Gastroesophageal sphincter (tissue), 3 donors: ENCODE results near the gene PARD6G.

Experiments used
- EP300 ChIP-seq: sonication (generic); formaldehyde crosslinking; IDR thresholded peaks from one replicate; pipeline ENCODE4 v1.6.1; 2017; ENCODE audit warnings: antibody characterized with exemption, mild to moderate bottlenecking
- POLR2A ChIP-seq, 2 donors: fragments of 450-650 bp; IDR thresholded peaks; one replicate each; pipeline ENCODE4 v1.6.1; 2017; ENCODE audit warnings: antibody characterized with exemption in 2 of 2, mild to moderate bottlenecking in 2 of 2, moderate library complexity in 1 of 2
- TF ChIP-seq, protein P1 (sequence below), 4 experiments: fragments of 200-600 bp in 2 of 4; fragments of 450-650 bp in 2 of 4; sonication (generic) in 1 of 4; IDR thresholded peaks; one replicate each; pipeline ENCODE4 v1.5.1; 2017 to 2019; ENCODE audit warnings: antibody characterized with exemption in 4 of 4, mild to moderate bottlenecking in 2 of 4, moderate library complexity in 2 of 4

DNA sequence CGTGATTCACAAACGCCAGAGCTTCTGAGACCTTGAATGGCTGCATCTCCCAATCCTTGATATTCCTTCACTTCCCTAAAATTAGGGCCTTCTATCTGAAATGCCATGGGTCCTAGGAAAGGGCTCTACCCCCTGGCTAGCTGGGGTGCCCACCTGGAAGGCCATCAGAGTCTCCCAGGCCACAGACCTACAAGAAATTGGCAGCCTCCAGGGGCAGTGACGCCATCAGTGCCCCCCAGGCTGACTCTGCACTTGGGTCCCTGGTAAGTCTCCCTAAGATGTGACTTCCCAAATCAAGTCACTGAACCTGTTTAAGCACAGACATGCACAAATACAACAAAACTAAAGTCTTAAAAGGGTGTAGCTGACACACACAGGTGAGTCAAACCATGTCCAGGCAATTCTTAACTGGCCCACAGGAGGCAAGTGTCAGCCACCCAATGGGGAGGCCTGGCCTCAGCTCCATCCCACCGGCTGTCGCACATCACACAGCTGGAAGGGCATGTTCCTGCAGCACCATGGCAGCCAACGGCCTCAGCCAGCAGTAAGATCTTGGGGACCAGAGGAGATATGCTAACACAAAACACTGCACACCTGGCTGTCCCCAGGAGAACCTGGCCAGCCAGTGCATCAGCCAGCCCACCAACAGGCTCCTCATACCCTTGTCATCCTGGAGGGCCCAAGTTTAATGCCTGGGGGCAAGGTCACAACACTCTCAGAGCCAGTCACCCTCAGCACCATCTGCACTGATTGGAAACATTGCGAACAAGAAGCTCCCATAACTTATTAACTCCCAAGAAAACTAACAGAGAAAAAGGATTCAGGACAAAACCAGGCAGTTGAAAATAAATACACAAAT, 5.2 kb downstream of the PARD6G start:
- TF ChIP-seq, protein P1, sequence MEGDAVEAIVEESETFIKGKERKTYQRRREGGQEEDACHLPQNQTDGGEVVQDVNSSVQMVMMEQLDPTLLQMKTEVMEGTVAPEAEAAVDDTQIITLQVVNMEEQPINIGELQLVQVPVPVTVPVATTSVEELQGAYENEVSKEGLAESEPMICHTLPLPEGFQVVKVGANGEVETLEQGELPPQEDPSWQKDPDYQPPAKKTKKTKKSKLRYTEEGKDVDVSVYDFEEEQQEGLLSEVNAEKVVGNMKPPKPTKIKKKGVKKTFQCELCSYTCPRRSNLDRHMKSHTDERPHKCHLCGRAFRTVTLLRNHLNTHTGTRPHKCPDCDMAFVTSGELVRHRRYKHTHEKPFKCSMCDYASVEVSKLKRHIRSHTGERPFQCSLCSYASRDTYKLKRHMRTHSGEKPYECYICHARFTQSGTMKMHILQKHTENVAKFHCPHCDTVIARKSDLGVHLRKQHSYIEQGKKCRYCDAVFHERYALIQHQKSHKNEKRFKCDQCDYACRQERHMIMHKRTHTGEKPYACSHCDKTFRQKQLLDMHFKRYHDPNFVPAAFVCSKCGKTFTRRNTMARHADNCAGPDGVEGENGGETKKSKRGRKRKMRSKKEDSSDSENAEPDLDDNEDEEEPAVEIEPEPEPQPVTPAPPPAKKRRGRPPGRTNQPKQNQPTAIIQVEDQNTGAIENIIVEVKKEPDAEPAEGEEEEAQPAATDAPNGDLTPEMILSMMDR (IDR thresholded peaks at IDR 0.05): no peak
- TF ChIP-seq POLR2A (IDR thresholded peaks at IDR 0.05): no peak
- TF ChIP-seq EP300: no peak
